Measurements from ENCODE around the gene CIAO1.

CIAO1 gene

DNA sequence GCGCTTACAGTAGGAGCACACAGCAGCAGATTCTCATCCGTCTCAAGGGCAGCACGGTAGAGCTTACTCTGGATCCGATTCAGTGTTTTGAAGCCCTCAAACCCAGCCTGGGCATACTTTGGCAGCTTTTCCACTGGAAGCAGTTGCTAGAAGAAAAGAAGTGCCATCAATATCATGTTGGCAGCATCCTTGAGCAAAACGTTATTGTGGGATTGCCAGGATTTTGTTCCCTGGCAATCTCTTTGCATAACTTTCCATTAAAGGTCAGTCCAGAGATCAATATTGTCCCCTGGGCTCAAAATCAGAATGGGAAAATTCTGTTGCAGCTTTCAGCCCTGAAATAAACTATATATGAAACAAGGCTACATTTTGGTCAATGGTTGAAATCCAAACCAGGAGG, 30.9 kb downstream of the CIAO1 start:
- TF ChIP-seq, protein P1, sequence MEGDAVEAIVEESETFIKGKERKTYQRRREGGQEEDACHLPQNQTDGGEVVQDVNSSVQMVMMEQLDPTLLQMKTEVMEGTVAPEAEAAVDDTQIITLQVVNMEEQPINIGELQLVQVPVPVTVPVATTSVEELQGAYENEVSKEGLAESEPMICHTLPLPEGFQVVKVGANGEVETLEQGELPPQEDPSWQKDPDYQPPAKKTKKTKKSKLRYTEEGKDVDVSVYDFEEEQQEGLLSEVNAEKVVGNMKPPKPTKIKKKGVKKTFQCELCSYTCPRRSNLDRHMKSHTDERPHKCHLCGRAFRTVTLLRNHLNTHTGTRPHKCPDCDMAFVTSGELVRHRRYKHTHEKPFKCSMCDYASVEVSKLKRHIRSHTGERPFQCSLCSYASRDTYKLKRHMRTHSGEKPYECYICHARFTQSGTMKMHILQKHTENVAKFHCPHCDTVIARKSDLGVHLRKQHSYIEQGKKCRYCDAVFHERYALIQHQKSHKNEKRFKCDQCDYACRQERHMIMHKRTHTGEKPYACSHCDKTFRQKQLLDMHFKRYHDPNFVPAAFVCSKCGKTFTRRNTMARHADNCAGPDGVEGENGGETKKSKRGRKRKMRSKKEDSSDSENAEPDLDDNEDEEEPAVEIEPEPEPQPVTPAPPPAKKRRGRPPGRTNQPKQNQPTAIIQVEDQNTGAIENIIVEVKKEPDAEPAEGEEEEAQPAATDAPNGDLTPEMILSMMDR (IDR thresholded peaks at IDR 0.05) = no peak
- Histone ChIP-seq H3K9me3 (no peaks in the 10 kb centered on the region), H3K4me1 (peaks cover 0 to 3% (median 0%) of the 10 kb centered on the region in 4 donors), H3K27ac (no peak overlapping the region), H3K4me3 (no peak overlapping the region), H3K36me3 (peaks cover 94 to 100% (median 99%) of the 10 kb centered on the region in 3 donors), H3K27me3 (no peaks in the 10 kb centered on the region)
- no peak for DNase-seq
- intact Hi-C loops (cut with DNase I; ENCODE audit: low total_unique reads) = no loop called here

DNA sequence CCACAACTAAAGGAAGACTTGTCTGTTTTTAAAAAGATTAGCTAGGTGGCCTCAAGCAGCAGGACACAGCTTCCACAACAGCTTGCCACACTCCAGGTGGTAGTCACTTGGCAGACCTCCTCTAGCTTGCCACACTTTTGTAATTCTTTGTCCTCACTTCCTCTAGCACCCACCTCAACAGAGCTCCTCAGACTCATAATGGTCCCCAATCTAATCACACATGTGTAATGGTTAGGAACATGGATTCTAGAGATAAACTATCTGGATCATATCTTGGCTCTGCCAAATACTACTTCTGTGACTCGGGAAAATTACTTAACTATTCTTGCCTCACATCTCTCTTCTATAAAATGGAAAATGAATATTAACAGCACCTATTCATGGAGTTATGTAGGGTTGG, 35.8 kb downstream of the CIAO1 start:
- Histone ChIP-seq H3K9me3 (no peaks in the 10 kb centered on the region), H3K4me3 (no peak overlapping the region), H3K27ac (no peak overlapping the region), H3K4me1 (peaks cover 3 to 26% (median 12%) of the 10 kb centered on the region in 4 donors), H3K36me3 (peaks cover 65 to 68% (median 66%) of the 10 kb centered on the region in 3 donors), H3K27me3 (no peaks in the 10 kb centered on the region)
- no peak for DNase-seq
- TF ChIP-seq, protein P1 (IDR thresholded peaks at IDR 0.05) = no peak
- intact Hi-C loops (cut with DNase I; ENCODE audit: low total_unique reads) = loop anchor here (10.0 kb wide), 2 partner anchors 157 to 203 kb away; partner anchors contain the start of genes DUSP2 and NEURL3

DNA sequence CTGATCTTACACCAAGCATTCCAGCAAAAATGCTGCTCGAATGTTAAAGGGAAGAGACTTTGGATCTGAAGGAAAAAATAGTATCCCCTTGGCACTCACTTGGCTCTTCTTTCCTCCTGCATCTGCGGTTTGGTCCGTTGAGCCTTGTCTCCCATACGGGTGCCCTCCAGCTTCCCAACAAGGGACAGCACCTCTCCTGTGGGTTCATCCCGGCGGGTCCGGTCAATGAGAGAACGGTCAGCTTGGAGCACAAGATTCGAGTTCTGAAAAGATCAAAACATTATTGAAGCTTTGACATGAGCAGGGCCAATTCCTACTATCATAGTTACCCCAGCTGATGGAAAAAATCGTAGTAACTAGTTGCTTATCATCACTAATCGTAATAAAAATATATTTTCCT, 38.6 kb downstream of the CIAO1 start:
- intact Hi-C loops (cut with DNase I; ENCODE audit: low total_unique reads) = loop anchor here (2.0 to 10.0 kb wide), 3 partner anchors 38 to 200 kb away; partner anchors contain the start of genes CIAO1, DUSP2 and NEURL3
- Histone ChIP-seq H3K36me3 (peaks cover 38 to 40% (median 39%) of the 10 kb centered on the region in 3 donors), H3K4me1 (peaks cover 3 to 26% (median 12%) of the 10 kb centered on the region in 4 donors), H3K9me3 (no peaks in the 10 kb centered on the region), H3K27ac (peak overlapping the region; percentile 70 to 84), H3K4me3 (peak overlapping the region; percentile 57 to 69), H3K27me3 (peaks cover 0 to 4% of the 10 kb centered on the region in 2 donors)
- no peak for DNase-seq
- TF ChIP-seq, protein P1 (IDR thresholded peaks at IDR 0.05) = no peak

DNA sequence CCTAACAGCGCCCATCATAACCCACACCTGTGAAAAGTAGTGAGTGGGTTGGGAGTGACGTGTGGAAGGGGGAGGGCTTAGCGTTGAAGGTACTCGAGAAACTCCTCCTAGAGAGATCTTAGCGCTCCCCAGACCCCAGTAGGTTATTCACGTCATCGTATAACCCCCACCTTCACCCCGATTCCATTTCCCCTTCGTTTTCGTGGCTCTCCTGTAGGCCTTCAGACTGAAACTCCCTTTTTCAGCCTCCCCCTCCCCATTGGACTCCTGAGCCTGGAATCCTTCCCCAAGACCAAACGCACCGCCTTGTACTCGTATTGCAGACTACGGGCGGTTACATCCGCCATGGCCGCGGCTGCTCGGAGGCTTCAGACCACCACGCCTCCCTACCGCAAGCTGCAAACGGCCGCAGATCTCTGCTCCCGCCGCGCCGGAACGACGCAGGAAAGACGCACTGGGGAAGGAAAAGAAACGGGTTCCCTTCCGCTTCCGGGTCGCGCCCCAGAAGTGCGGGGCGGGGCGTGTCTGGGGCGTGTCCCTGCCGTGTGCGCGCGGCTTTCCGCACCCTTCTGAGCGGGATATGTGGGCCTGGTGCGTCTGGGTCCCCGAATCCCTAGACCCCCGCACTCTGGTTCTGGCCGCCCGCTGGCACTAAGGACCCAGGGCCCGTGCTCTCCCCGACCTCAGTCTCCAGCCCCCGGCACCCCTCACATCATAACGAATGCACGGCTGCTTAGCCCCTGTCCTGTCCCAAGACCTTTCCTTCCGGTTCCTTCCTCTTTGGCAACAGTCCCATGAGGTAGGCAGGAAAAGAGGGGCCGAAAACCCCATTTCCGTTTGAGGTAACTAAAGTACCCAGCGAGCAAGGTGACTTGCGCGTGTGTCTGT, 39.3 kb downstream of the CIAO1 start, which contains the start of gene SNRNP200:
Gene SNRNP200 (minus strand): TSS at position 456 of the 888 bp plus-strand sequence. CDS start 109 bp downstream, at position 347.
- intact Hi-C loops (cut with DNase I; ENCODE audit: low total_unique reads) = loop anchor here (2.0 to 10.0 kb wide), 3 partner anchors 39 to 199 kb away; partner anchors contain the start of genes CIAO1, DUSP2 and NEURL3
- Histone ChIP-seq H3K36me3 (peaks cover 32 to 33% (median 33%) of the 10 kb centered on the region in 3 donors), H3K9me3 (no peaks in the 10 kb centered on the region), H3K4me1 (peaks cover 3 to 26% (median 12%) of the 10 kb centered on the region in 4 donors), H3K27ac (peak within 1 kb of the TSS; percentile 70 to 84), H3K27me3 (peaks cover 0 to 4% of the 10 kb centered on the region in 2 donors), H3K4me3 (peak within 1 kb of the TSS; percentile 57 to 69)
- TF ChIP-seq, protein P1 (IDR thresholded peaks at IDR 0.05) = no peak
- DNase-seq = peak; percentile 84 to 92

DNA sequence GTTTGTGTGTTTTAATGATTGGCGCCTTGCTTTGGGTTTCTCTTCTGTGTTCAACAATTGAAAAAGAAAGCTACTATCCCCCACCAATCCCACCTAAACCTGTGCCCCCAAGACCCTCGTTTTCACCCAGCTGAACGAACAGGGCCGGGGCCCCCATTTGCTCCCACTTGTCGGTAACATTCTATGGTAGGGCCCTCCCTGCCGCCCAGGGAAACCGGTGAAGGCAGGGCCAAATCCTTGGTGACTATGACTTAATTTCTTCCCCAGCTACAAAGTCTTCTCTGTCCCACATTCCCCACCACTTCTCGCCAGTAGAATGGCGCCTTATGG, 39.9 kb downstream of the CIAO1 start:
- peaks cover 3 to 26% (median 12%) of the 10 kb centered on the region in 4 donors for H3K4me1 ChIP-seq
- intact Hi-C loops (cut with DNase I; ENCODE audit: low total_unique reads) = loop anchor here (2.0 to 10.0 kb wide), 3 partner anchors 39 to 199 kb away; partner anchors contain the start of genes CIAO1, DUSP2 and NEURL3
- H3K36me3 ChIP-seq = peaks cover 26 to 28% (median 27%) of the 10 kb centered on the region in 3 donors
- peaks cover 0 to 4% of the 10 kb centered on the region in 2 donors for H3K27me3 ChIP-seq
- H3K9me3 ChIP-seq = no peaks in the 10 kb centered on the region
- H3K27ac ChIP-seq = peak overlapping the region; percentile 70 to 84
- H3K4me3 ChIP-seq = peak overlapping the region; percentile 57 to 69
- TF ChIP-seq, protein P1 (IDR thresholded peaks at IDR 0.05) = no peak
- no peak for DNase-seq
